HepG2 (cell line): ENCODE data around the gene ABCG4. TPM values are rescaled to one million over a fixed set of nuclear protein-coding genes. Genes with fewer than 3 reads are reported as not detected.

ENCODE experiments used
- ATF1 ChIP-seq: IDR thresholded peaks from 2 replicates; pipeline ENCODE4 v1.6.1; 2016; ENCODE audit warnings: mild to moderate bottlenecking, control low read depth
- CEBPG ChIP-seq: IDR thresholded peaks from 2 replicates; pipeline ENCODE4 v1.6.1; 2016
- ELF1 ChIP-seq: sonication (generic); formaldehyde crosslinking; IDR thresholded peaks from 2 replicates; pipeline ENCODE4 v1.4.0; 2020; ENCODE audit warnings: missing genetic modification reagents
- GMEB1 ChIP-seq: sonication (generic); formaldehyde crosslinking; IDR thresholded peaks from 2 replicates; pipeline ENCODE4 v1.5.1; 2020; ENCODE audit warnings: missing genetic modification reagents, mild to moderate bottlenecking, borderline replicate concordance
- KAT8 ChIP-seq: IDR thresholded peaks from 2 replicates; pipeline ENCODE4 v1.6.1; 2016; ENCODE audit warnings: missing genetic modification reagents, missing compliant biosample characterization
- KLF12 ChIP-seq: sonication (generic); formaldehyde crosslinking; IDR thresholded peaks from 2 replicates; pipeline ENCODE4 v1.4.0; 2020; ENCODE audit warnings: missing genetic modification reagents, borderline replicate concordance
- MAFG ChIP-seq: sonication (generic); formaldehyde crosslinking; IDR thresholded peaks from 2 replicates; pipeline ENCODE4 v1.5.1; 2020; ENCODE audit warnings: mild to moderate bottlenecking, missing genetic modification reagents
- MLLT10 ChIP-seq: sonication (generic); formaldehyde crosslinking; IDR thresholded peaks from 2 replicates; pipeline ENCODE4 v1.4.0; 2020; ENCODE audit warnings: missing genetic modification reagents
- NR2F6 ChIP-seq, 2 experiments: IDR thresholded peaks; 2 replicates each; pipeline ENCODE4 v1.6.1; 2016; ENCODE audit warnings: antibody characterized with exemption in 1 of 2, mild to moderate bottlenecking in 1 of 2
- PHF8 ChIP-seq: sonication (generic); formaldehyde crosslinking; IDR thresholded peaks from 2 replicates; pipeline ENCODE4 v1.5.0; 2020; ENCODE audit warnings: missing genetic modification reagents
- SIN3B ChIP-seq: fragments of 150-350 bp; IDR thresholded peaks from 2 replicates; pipeline ENCODE4 v1.6.1; 2014; ENCODE audit warnings: low read length
- SP140L ChIP-seq: sonication (generic); formaldehyde crosslinking; IDR thresholded peaks from 2 replicates; pipeline ENCODE4 v1.4.0; 2020; ENCODE audit warnings: missing genetic modification reagents, borderline replicate concordance
- SP4 ChIP-seq: sonication (generic); formaldehyde crosslinking; IDR thresholded peaks from 2 replicates; pipeline ENCODE4 v1.8.1; 2023; ENCODE audit warnings: mild to moderate bottlenecking, missing genetic modification reagents
- TGIF2 ChIP-seq: IDR thresholded peaks from 2 replicates; pipeline ENCODE4 v1.6.1; 2016; ENCODE audit warnings: control low read depth, missing compliant biosample characterization
- ZBTB40 ChIP-seq, 2 experiments: fragments of 450-650 bp in 1 of 2; sonication (generic) in 1 of 2; formaldehyde crosslinking in 1 of 2; IDR thresholded peaks; 2 replicates each; pipeline versions ENCODE4 v1.6.1 to v1.8.0; 2016 to 2022; ENCODE audit warnings: antibody characterized with exemption in 1 of 2, mild to moderate bottlenecking in 1 of 2, missing genetic modification reagents in 1 of 2
- ZFY ChIP-seq: sonication (generic); formaldehyde crosslinking; IDR thresholded peaks from 2 replicates; pipeline ENCODE4 v1.4.0; 2020; ENCODE audit warnings: missing genetic modification reagents
- ZNF205 ChIP-seq: IDR thresholded peaks from 2 replicates; pipeline ENCODE4 v1.6.1; 2018; ENCODE audit warnings: missing biosample characterization, missing genetic modification reagents
- ZNF616 ChIP-seq: sonication (generic); formaldehyde crosslinking; IDR thresholded peaks from 2 replicates; pipeline ENCODE4 v1.5.0; 2020; ENCODE audit warnings: low read depth, mild to moderate bottlenecking, missing genetic modification reagents
- polyA plus RNA-seq, 8 experiments: library from polyadenylated mRNA; depleted of rRNA in 3 of 8; stranded (reverse) in 7 of 8; unstranded in 1 of 8; fragments of >200 nt; fragmentation: Illumina TruSeq in 4 of 8; extraction: Trizol in 4 of 8; gene quantifications; 2 replicates each; pipeline versions ENCODE4 v1.2.1 to v1.2.3, GENCODE V29; 2011 to 2016; ENCODE audit warnings: low read depth in 4 of 8, missing spikeins in 1 of 8, mixed read lengths in 1 of 8; ENCODE audit not compliant: insufficient read depth in 1 of 8
- total RNA-seq, 5 experiments: library from RNA; depleted of rRNA; stranded (reverse); fragments of >200 nt; fragmentation: Illumina TruSeq; extraction: Trizol; gene quantifications; 2 replicates each; pipeline ENCODE4 v1.2.3, GENCODE V29; 2016; ENCODE audit warnings: low read depth in 1 of 5
- TF ChIP-seq, protein P1 (sequence below): sonication (generic); formaldehyde crosslinking; IDR thresholded peaks from 2 replicates; pipeline ENCODE4 v1.4.0; 2020; ENCODE audit warnings: missing genetic modification reagents; ENCODE audit errors: not compliant biosample characterization

ABCG4 gene
- total and polyA plus RNA-seq, 2 of the 13 experiments (the other 11 are each of a cell fraction or from before 2014, with no cell fraction given), result not detected

GRCh38 chr11:119121008-119121810, 27.6 kb upstream of the ABCG4 start, which contains the start of gene HINFP (continued):
- TF ChIP-seq GMEB1 (CRISPR knock-in tag), result peak; percentile 82
- TF ChIP-seq SP4 (CRISPR knock-in tag), result peak; percentile 94
- TF ChIP-seq MLLT10 (CRISPR knock-in tag), result no peak
- TF ChIP-seq MAFG, result no peak
- TF ChIP-seq ZNF616 (CRISPR knock-in tag), result peak; percentile 72; the same call in 1 of the 2 replicates
- TF ChIP-seq PHF8 (CRISPR knock-in tag), result peak; percentile 85
- 0 out of 2 replicates have a peak, but pooled peaks have one; percentile 17 for TF ChIP-seq ZNF205 (CRISPR knock-in tag)
- TF ChIP-seq CEBPG (CRISPR knock-in tag), result peak; percentile 25; the same call in 1 of the 2 replicates
- no peak for TF ChIP-seq SIN3B
- peak; percentile 96 for TF ChIP-seq ELF1 (CRISPR knock-in tag)
- TF ChIP-seq, protein P1, sequence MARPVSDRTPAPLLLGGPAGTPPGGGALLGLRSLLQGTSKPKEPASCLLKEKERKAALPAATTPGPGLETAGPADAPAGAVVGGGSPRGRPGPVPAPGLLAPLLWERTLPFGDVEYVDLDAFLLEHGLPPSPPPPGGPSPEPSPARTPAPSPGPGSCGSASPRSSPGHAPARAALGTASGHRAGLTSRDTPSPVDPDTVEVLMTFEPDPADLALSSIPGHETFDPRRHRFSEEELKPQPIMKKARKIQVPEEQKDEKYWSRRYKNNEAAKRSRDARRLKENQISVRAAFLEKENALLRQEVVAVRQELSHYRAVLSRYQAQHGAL, result peak; percentile 75
- no peak for TF ChIP-seq NR2F6 (IDR thresholded peaks at IDR 0.05)
- TF ChIP-seq NR2F6 (CRISPR knock-in tag; IDR thresholded peaks at IDR 0.05), result peak; percentile 43; the same call in 1 of the 2 replicates
- peak; percentile 69 for TF ChIP-seq TGIF2 (CRISPR knock-in tag)
- TF ChIP-seq ZFY (CRISPR knock-in tag), result peak; percentile 86
- peak; percentile 40; the same call in 1 of the 2 replicates for TF ChIP-seq ATF1 (CRISPR knock-in tag)
- TF ChIP-seq KAT8 (CRISPR knock-in tag), result peak; percentile 85
- TF ChIP-seq SP140L (CRISPR knock-in tag), result no peak
- TF ChIP-seq ZBTB40 (IDR thresholded peaks at IDR 0.05), result no peak
- peak; percentile 62; the same call in 1 of the 2 replicates for TF ChIP-seq ZBTB40 (CRISPR knock-in tag; IDR thresholded peaks at IDR 0.05)
- TF ChIP-seq KLF12 (CRISPR knock-in tag), result no peak
